Liver (tissue), 9 donors: Measurements from ENCODE around the gene CELF4. TPM values are rescaled to one million over a fixed set of nuclear protein-coding genes. Genes with fewer than 3 reads are reported as not detected.

Experiments used
- DNase-seq: peaks from one replicate; pipeline ENCODE4 v3.0.0-alpha.2; 2017; ENCODE audit warnings: low spot score
- H3K27ac ChIP-seq, 2 donors: one replicate each; pipeline ENCODE4 v1.7.0; 2013; ENCODE audit warnings: inconsistent platforms in 2 of 2, low read length in 2 of 2, control low read depth in 1 of 2, low read depth in 1 of 2, mild to moderate bottlenecking in 1 of 2
- H3K27me3 ChIP-seq, 4 donors: one replicate each; pipeline versions ENCODE4 v1.6.1 to v1.7.0; 2013; ENCODE audit warnings: low read length in 3 of 4, inconsistent platforms in 1 of 4, mild to moderate bottlenecking in 1 of 4, moderate library complexity in 1 of 4; ENCODE audit not compliant: control insufficient read depth in 4 of 4, insufficient read depth in 4 of 4
- H3K36me3 ChIP-seq, 4 donors: one replicate each; pipeline versions ENCODE4 v1.6.1 to v1.7.0; 2013; ENCODE audit warnings: low read length in 3 of 4, mild to moderate bottlenecking in 3 of 4, low read depth in 1 of 4, moderate library complexity in 1 of 4; ENCODE audit not compliant: control insufficient read depth in 4 of 4, insufficient read depth in 3 of 4
- H3K4me1 ChIP-seq, 4 donors: one replicate each; pipeline versions ENCODE4 v1.6.1 to v1.7.0; 2013; ENCODE audit warnings: low read length in 3 of 4, mild to moderate bottlenecking in 3 of 4, moderate library complexity in 1 of 4; ENCODE audit not compliant: control insufficient read depth in 4 of 4, insufficient read depth in 4 of 4
- H3K4me3 ChIP-seq, 3 donors: one replicate each; pipeline versions ENCODE4 v1.6.1 to v1.7.0; 2013; ENCODE audit warnings: low read length in 3 of 3, control low read depth in 1 of 3, low read depth in 1 of 3, mild to moderate bottlenecking in 1 of 3
- H3K9ac ChIP-seq, 2 donors: one replicate each; pipeline ENCODE4 v1.7.0; 2013; ENCODE audit warnings: low read length in 2 of 2, mild to moderate bottlenecking in 2 of 2, moderate library complexity in 2 of 2, control low read depth in 1 of 2, low read depth in 1 of 2
- H3K9me3 ChIP-seq, 4 donors: one replicate each; pipeline versions ENCODE4 v1.6.1 to v1.7.0; 2013; ENCODE audit warnings: low read length in 3 of 4; ENCODE audit not compliant: control insufficient read depth in 4 of 4
- FOXA1 ChIP-seq: IDR thresholded peaks from 2 replicates; pipeline ENCODE4 v1.6.1; 2016; ENCODE audit warnings: antibody characterized with exemption
- GABPA ChIP-seq, 2 donors: IDR thresholded peaks in 1 of 2; conservative IDR thresholded peaks in 1 of 2; 2 replicates each; pipeline ENCODE4 v1.6.1; 2016; ENCODE audit warnings: antibody characterized with exemption in 2 of 2, mild to moderate bottlenecking in 1 of 2, moderate library complexity in 1 of 2
- HNF4A ChIP-seq, 2 donors: conservative IDR thresholded peaks; 2 replicates each; pipeline ENCODE4 v1.6.1; 2016; ENCODE audit warnings: antibody characterized with exemption in 2 of 2, mild to moderate bottlenecking in 2 of 2
- JUND ChIP-seq, 2 donors: IDR thresholded peaks; 2 replicates each; pipeline ENCODE4 v1.6.1; 2016; ENCODE audit warnings: antibody characterized with exemption in 2 of 2
- NR2F2 ChIP-seq: IDR thresholded peaks from 2 replicates; pipeline ENCODE4 v1.6.1; 2016; ENCODE audit warnings: antibody characterized with exemption
- RAD21 ChIP-seq, 2 donors: IDR thresholded peaks; 2 replicates each; pipeline ENCODE4 v1.6.1; 2016; ENCODE audit warnings: antibody characterized with exemption in 2 of 2, mild to moderate bottlenecking in 2 of 2
- SP1 ChIP-seq: IDR thresholded peaks from 2 replicates; pipeline ENCODE4 v1.6.1; 2018; ENCODE audit warnings: antibody characterized with exemption, mild to moderate bottlenecking
- TAF1 ChIP-seq: conservative IDR thresholded peaks from 2 replicates; pipeline ENCODE4 v1.6.1; 2016; ENCODE audit warnings: antibody characterized with exemption, mild to moderate bottlenecking
- YY1 ChIP-seq: IDR thresholded peaks from 2 replicates; pipeline ENCODE4 v1.6.1; 2016; ENCODE audit warnings: antibody characterized with exemption, mild to moderate bottlenecking
- WGBS: extraction: QIAGEN DNeasy Blood & Tissue Kit; methylation state at CpG from one replicate; pipeline ENCODE4 v1.1.7; 2013; 5-methylcytosine and 5-hydroxymethylcytosine counted together
- polyA plus RNA-seq, 2 donors: library from polyadenylated mRNA; stranded (reverse) in 1 of 2; unstranded in 1 of 2; fragments of 200-250 nt in 1 of 2; fragments of >200 nt in 1 of 2; fragmentation: Nextera tagmentation in 1 of 2; extraction: Ambion mirVana in 1 of 2; gene quantifications; one replicate each; pipeline versions ENCODE4 v1.2.1 to v1.2.3, GENCODE V29; 2013 to 2015
- total RNA-seq, 2 donors: library from RNA; depleted of rRNA; stranded (reverse); fragments of >200 nt; gene quantifications; one replicate each; pipeline ENCODE4 v1.2.3, GENCODE V29; 2014
- TF ChIP-seq, protein P1 (sequence below): IDR thresholded peaks from 2 replicates; pipeline ENCODE4 v1.6.1; 2016; ENCODE audit warnings: antibody characterized with exemption
- TF ChIP-seq, protein P2 (sequence below): IDR thresholded peaks from 2 replicates; pipeline ENCODE4 v1.6.1; 2016; ENCODE audit warnings: antibody characterized with exemption, mild to moderate bottlenecking
- TF ChIP-seq, protein P3 (sequence below): fragments of 150-350 bp; IDR thresholded peaks from 2 replicates; pipeline ENCODE4 v1.5.1; 2017; ENCODE audit warnings: improper control_type of control experiment, low read depth, low read length; ENCODE audit not compliant: missing input control
- donor health status: healthy.
- donor health status: healthy.
- donor health status: healthy.
- donor health status: healthy.
- donor health status: healthy.

Gene CELF4
- total and polyA plus RNA-seq, 4 donors: 0.08 to 0.28 (median 0.21) TPM; not detected in 1

DNA sequence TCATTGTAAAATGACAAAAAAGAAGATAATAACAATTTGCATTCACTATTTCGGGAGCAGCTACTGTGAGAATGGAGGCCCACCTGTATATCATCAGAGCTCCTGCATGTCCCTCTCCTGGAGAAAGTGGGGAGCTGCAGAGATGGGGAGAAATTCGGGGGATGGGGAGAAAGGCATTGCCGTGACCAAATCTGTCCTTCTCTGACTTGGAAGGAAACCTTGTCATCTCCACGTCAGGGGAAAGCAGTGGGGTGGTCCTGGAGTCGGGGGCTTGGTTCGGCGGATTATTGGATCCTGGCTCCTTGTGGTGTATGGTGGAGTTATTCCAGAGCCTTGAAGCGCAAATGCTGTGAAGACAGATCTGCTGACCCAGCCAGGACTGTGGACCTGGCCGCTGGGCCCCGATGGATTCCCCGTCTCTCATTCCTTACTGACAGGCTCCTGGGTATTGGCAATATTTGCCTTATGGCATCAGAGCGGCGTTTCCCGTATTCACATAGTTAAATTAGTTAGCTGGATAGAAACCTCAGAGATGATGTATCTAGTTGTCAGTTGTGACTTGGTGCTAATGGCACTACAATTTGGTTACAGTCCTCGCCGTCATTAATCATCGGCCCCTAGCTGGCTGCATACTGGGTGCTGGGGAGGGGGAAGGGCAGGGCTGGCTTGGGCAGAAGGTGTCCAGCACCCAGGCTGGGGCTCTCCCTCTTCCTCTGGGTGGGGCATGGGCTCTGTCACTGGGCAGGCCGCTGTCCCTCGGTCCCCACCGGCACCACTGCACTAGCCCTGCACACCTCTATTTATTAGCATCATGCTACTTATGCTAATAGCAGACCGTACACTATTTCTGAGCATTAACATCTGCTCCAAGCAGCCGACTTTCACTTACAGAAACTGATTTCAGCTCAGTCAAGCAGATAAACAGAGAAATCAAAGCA lies 31.7 kb downstream of the CELF4 start:
- H3K9ac ChIP-seq: no peak overlapping the region
- H3K4me1 ChIP-seq: no peaks in the 10 kb centered on the region
- H3K27ac ChIP-seq: no peak overlapping the region
- no peaks in the 10 kb centered on the region for H3K9me3 ChIP-seq
- 71% methylated on average over 22 of the region's 22 CpGs for WGBS
- no peak for DNase-seq
- H3K4me3 ChIP-seq: no peak overlapping the region
- H3K36me3 ChIP-seq: no peaks in the 10 kb centered on the region
- peaks cover 0 to 18% (median 8%) of the 10 kb centered on the region in 4 donors for H3K27me3 ChIP-seq
- TF ChIP-seq YY1: no peak

DNA sequence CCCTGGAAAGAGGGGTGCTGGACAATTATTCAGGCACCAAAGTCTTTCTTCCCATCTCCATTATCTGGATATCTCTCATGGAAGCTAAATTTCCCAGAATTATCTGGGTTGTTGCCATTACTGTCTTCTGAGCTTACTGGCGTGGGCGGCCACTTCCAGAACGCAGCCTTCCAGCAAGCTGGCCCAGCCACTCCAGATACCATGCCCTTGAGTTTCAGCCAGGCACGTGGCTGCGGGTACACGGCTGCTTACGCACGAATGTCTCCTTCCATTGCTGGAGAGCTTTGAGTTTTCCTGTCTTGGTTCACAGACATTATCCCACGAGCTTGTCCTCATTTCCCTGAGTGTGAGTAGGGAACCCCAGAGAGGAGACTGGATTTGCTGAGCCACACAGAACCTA lies 32.7 kb downstream of the CELF4 start:
- Histone ChIP-seq H3K27me3 (peaks cover 0 to 10% (median 5%) of the 10 kb centered on the region in 4 donors), H3K9me3 (no peaks in the 10 kb centered on the region), H3K27ac (no peak overlapping the region), H3K36me3 (no peaks in the 10 kb centered on the region), H3K9ac (no peak overlapping the region), H3K4me1 (no peaks in the 10 kb centered on the region), H3K4me3 (no peak overlapping the region)
- TF ChIP-seq JUND (IDR thresholded peaks at IDR 0.05): no peak
- TF ChIP-seq, protein P1, sequence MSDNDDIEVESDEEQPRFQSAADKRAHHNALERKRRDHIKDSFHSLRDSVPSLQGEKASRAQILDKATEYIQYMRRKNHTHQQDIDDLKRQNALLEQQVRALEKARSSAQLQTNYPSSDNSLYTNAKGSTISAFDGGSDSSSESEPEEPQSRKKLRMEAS: no peak
- TF ChIP-seq TAF1: no peak
- no peak for TF ChIP-seq SP1
- no peak for TF ChIP-seq FOXA1
- TF ChIP-seq RAD21 (IDR thresholded peaks at IDR 0.05): no peak
- TF ChIP-seq, protein P2, sequence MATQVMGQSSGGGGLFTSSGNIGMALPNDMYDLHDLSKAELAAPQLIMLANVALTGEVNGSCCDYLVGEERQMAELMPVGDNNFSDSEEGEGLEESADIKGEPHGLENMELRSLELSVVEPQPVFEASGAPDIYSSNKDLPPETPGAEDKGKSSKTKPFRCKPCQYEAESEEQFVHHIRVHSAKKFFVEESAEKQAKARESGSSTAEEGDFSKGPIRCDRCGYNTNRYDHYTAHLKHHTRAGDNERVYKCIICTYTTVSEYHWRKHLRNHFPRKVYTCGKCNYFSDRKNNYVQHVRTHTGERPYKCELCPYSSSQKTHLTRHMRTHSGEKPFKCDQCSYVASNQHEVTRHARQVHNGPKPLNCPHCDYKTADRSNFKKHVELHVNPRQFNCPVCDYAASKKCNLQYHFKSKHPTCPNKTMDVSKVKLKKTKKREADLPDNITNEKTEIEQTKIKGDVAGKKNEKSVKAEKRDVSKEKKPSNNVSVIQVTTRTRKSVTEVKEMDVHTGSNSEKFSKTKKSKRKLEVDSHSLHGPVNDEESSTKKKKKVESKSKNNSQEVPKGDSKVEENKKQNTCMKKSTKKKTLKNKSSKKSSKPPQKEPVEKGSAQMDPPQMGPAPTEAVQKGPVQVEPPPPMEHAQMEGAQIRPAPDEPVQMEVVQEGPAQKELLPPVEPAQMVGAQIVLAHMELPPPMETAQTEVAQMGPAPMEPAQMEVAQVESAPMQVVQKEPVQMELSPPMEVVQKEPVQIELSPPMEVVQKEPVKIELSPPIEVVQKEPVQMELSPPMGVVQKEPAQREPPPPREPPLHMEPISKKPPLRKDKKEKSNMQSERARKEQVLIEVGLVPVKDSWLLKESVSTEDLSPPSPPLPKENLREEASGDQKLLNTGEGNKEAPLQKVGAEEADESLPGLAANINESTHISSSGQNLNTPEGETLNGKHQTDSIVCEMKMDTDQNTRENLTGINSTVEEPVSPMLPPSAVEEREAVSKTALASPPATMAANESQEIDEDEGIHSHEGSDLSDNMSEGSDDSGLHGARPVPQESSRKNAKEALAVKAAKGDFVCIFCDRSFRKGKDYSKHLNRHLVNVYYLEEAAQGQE: no peak
- TF ChIP-seq HNF4A (conservative IDR thresholded peaks at IDR 0.05): no peak
- TF ChIP-seq NR2F2: no peak
- TF ChIP-seq, protein P3, sequence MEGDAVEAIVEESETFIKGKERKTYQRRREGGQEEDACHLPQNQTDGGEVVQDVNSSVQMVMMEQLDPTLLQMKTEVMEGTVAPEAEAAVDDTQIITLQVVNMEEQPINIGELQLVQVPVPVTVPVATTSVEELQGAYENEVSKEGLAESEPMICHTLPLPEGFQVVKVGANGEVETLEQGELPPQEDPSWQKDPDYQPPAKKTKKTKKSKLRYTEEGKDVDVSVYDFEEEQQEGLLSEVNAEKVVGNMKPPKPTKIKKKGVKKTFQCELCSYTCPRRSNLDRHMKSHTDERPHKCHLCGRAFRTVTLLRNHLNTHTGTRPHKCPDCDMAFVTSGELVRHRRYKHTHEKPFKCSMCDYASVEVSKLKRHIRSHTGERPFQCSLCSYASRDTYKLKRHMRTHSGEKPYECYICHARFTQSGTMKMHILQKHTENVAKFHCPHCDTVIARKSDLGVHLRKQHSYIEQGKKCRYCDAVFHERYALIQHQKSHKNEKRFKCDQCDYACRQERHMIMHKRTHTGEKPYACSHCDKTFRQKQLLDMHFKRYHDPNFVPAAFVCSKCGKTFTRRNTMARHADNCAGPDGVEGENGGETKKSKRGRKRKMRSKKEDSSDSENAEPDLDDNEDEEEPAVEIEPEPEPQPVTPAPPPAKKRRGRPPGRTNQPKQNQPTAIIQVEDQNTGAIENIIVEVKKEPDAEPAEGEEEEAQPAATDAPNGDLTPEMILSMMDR: no peak
- TF ChIP-seq GABPA (IDR thresholded peaks at IDR 0.05 in 1 of 2, conservative IDR thresholded peaks at IDR 0.05 in 1 of 2): no peak
- DNase-seq: no peak
- WGBS: 81% methylated on average over 9 of the region's 9 CpGs
